ENCODE results near the gene PRRG1.
"Not testable (repeated sequence)": the region's sequence is repeated elsewhere in the genome, so short reads cannot be mapped to it uniquely, and the experiment has no call there.

DNA sequence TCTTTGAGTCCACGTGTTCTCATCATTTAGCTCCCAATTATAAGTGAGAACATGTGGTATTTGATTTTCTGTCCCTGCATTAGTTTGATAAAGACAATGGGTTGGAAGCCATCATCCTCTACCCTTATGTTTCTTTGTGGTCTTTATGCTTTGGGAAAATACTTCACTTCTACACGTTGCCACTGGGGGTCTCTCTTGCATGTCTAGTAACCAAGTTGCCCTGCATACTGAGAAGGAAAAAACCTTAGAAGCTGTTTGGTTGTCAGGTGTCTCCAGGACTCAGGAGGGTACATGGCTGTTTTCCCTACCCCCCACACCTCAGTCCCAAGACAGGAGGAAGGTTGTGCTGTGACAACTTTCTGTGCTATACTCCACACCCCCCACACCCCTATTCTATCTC lies 146.6 kb downstream of the PRRG1 start:
- TF ChIP-seq, protein P1, sequence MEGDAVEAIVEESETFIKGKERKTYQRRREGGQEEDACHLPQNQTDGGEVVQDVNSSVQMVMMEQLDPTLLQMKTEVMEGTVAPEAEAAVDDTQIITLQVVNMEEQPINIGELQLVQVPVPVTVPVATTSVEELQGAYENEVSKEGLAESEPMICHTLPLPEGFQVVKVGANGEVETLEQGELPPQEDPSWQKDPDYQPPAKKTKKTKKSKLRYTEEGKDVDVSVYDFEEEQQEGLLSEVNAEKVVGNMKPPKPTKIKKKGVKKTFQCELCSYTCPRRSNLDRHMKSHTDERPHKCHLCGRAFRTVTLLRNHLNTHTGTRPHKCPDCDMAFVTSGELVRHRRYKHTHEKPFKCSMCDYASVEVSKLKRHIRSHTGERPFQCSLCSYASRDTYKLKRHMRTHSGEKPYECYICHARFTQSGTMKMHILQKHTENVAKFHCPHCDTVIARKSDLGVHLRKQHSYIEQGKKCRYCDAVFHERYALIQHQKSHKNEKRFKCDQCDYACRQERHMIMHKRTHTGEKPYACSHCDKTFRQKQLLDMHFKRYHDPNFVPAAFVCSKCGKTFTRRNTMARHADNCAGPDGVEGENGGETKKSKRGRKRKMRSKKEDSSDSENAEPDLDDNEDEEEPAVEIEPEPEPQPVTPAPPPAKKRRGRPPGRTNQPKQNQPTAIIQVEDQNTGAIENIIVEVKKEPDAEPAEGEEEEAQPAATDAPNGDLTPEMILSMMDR (IDR thresholded peaks at IDR 0.05) = not testable (repeated sequence)
- not testable (repeated sequence) for TF ChIP-seq POLR2A (IDR thresholded peaks at IDR 0.05)

Data from prostate gland (tissue), 2 donors.